ENCODE data around the gene NKX2-2.

- no peak for TF ChIP-seq CTCF (IDR thresholded peaks at IDR 0.05)
- no peak for TF ChIP-seq POLR2A (IDR thresholded peaks at IDR 0.05)
Observed at GRCh38 chr20:21523281-21523868, 9.5 kb upstream of the NKX2-2 start.
